GM20000 (cell line): ENCODE results near the gene LPP.
A peak's percentile ranks its signal among the peaks of the same experiment; 100 is the strongest.

Experiments
- DNase-seq: peaks from one replicate; pipeline ENCODE4 v3.0.0; 2012; ENCODE audit warnings: low spot score
- CTCF ChIP-seq: IDR thresholded peaks from 2 replicates; pipeline ENCODE4 v1.5.1; 2012; ENCODE audit warnings: mild to moderate bottlenecking, control low read depth; ENCODE audit errors: extremely low read depth, missing control alignments

The LPP gene

GRCh38 chr3:188154014-188154808 lies at the start of gene LPP:
LPP (plus strand) TSS chr3:188154157; CDS start chr3:188406121, 251,964 bp downstream.
- no peak for TF ChIP-seq CTCF
- DNase-seq: peak; percentile 82

GRCh38 chr3:188106006-188106405 lies 48.0 kb upstream of the LPP start:
- no peak for TF ChIP-seq CTCF
- DNase-seq: no peak

GRCh38 chr3:188106454-188106853 lies 47.5 kb upstream of the LPP start:
- no peak for TF ChIP-seq CTCF
- DNase-seq: no peak

- DNase-seq: no peak
- TF ChIP-seq CTCF: no peak
Observed at GRCh38 chr3:188106887-188107830, 46.8 kb upstream of the LPP start.

- TF ChIP-seq CTCF: no peak
- DNase-seq: no peak
Observed at GRCh38 chr3:188108703-188109412, 45.1 kb upstream of the LPP start.

GRCh38 chr3:188111002-188111584 lies 42.9 kb upstream of the LPP start:
- DNase-seq: no peak
- no peak for TF ChIP-seq CTCF
